ENCODE data around the gene NUDT14. TPM values are rescaled to one million over a fixed set of nuclear protein-coding genes. Genes with fewer than 3 reads are reported as not detected.
A peak's percentile ranks its signal among the peaks of the same experiment; 100 is the strongest.

The NUDT14 gene
- total RNA-seq, 4 donors from 2014 or later = 6.6 to 47.7 (median 25.7) TPM

- Histone ChIP-seq H3K27ac (no peak overlapping the region), H3K27me3 (no peaks in the 10 kb centered on the region), H3K9me3 (no peaks in the 10 kb centered on the region), H3K4me1 (peaks cover 0 to 36% (median 20%) of the 10 kb centered on the region in 4 donors), H3K4me3 (no peak overlapping the region), H3K36me3 (no peaks in the 10 kb centered on the region)
- no peak for DNase-seq
- TF ChIP-seq, protein P1, sequence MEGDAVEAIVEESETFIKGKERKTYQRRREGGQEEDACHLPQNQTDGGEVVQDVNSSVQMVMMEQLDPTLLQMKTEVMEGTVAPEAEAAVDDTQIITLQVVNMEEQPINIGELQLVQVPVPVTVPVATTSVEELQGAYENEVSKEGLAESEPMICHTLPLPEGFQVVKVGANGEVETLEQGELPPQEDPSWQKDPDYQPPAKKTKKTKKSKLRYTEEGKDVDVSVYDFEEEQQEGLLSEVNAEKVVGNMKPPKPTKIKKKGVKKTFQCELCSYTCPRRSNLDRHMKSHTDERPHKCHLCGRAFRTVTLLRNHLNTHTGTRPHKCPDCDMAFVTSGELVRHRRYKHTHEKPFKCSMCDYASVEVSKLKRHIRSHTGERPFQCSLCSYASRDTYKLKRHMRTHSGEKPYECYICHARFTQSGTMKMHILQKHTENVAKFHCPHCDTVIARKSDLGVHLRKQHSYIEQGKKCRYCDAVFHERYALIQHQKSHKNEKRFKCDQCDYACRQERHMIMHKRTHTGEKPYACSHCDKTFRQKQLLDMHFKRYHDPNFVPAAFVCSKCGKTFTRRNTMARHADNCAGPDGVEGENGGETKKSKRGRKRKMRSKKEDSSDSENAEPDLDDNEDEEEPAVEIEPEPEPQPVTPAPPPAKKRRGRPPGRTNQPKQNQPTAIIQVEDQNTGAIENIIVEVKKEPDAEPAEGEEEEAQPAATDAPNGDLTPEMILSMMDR (IDR thresholded peaks at IDR 0.05) = no peak
- no peak for TF ChIP-seq POLR2A (IDR thresholded peaks at IDR 0.05)
Measured at GRCh38 chr14:105172476-105172875, 8.6 kb downstream of the NUDT14 start.

GRCh38 chr14:105171004-105171673, 10.0 kb downstream of the NUDT14 start:
- Histone ChIP-seq H3K4me1 (peaks cover 0 to 40% (median 21%) of the 10 kb centered on the region in 4 donors), H3K36me3 (no peaks in the 10 kb centered on the region), H3K27ac (no peak overlapping the region)

GRCh38 chr14:105169776-105170655, 11.1 kb downstream of the NUDT14 start:
- H3K4me1 ChIP-seq = peaks cover 0 to 45% (median 22%) of the 10 kb centered on the region in 4 donors
- H3K9me3 ChIP-seq = no peaks in the 10 kb centered on the region
- no peak for DNase-seq
- H3K27ac ChIP-seq = no peak overlapping the region
- TF ChIP-seq, protein P1 (IDR thresholded peaks at IDR 0.05) = no peak
- no peak for TF ChIP-seq POLR2A (IDR thresholded peaks at IDR 0.05)
- H3K36me3 ChIP-seq = no peaks in the 10 kb centered on the region
- no peak overlapping the region for H3K4me3 ChIP-seq
- no peaks in the 10 kb centered on the region for H3K27me3 ChIP-seq

More at GRCh38 chr14:105171004-105171673, 10.0 kb downstream of the NUDT14 start:
- H3K4me3 ChIP-seq = no peak overlapping the region
- DNase-seq = no peak
- H3K27me3 ChIP-seq = no peaks in the 10 kb centered on the region
- TF ChIP-seq POLR2A (IDR thresholded peaks at IDR 0.05) = no peak
- TF ChIP-seq, protein P1 (IDR thresholded peaks at IDR 0.05) = no peak
- no peaks in the 10 kb centered on the region for H3K9me3 ChIP-seq

GRCh38 chr14:105168979-105169507, 12.1 kb downstream of the NUDT14 start:
- Histone ChIP-seq H3K4me1 (peaks cover 0 to 44% (median 15%) of the 10 kb centered on the region in 4 donors), H3K27ac (peak overlapping the region in 1 of 4 donors; percentile 17), H3K36me3 (no peaks in the 10 kb centered on the region), H3K9me3 (no peaks in the 10 kb centered on the region), H3K27me3 (no peaks in the 10 kb centered on the region), H3K4me3 (peak overlapping the region in 3 of 4 donors; percentile 37 to 57 (median 47))
- DNase-seq = peak in 1 of 3 donors; percentile 63
- TF ChIP-seq, protein P1 (IDR thresholded peaks at IDR 0.05) = peak in 4 of 6 experiments; percentile 27 to 36 (median 32)
- TF ChIP-seq POLR2A (IDR thresholded peaks at IDR 0.05) = no peak

DNA sequence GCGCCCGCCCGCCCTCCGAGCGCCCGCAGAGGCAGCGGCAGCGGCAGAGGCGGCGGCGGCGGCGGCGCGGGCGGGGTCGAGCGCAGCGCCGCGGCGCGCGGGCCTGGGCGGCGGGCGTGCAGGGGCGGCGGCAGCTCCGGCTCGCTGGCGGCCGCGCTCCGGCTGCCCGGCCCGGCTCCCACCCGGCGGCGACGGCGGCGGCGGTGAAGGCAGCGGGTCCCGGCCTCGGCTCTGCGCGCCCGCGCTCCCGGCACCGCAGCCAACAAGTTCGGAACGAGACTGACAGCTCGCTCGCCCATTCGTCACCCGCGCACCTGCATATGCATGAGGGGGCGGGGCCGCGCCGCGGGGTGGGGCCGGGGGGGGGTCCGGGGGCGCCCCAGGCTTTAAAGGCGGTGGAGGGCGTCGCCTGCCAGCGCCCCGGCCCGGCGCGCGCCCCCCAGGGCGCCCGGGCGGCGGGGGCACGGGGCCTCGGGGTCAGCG, 12.6 kb downstream of the NUDT14 start, which contains the start of gene JAG2:
Gene JAG2, minus strand, starts transcription at position 281 of the 483 bp plus-strand sequence. CDS start 356 bp downstream, outside the sequence.
- no peak for TF ChIP-seq POLR2A (IDR thresholded peaks at IDR 0.05)
- TF ChIP-seq, protein P1 (IDR thresholded peaks at IDR 0.05) = no peak
- H3K9me3 ChIP-seq = no peaks in the 10 kb centered on the region
- H3K4me1 ChIP-seq = peaks cover 0 to 41% (median 15%) of the 10 kb centered on the region in 4 donors
- DNase-seq = peak; percentile 34 to 75 (median 75)
- no peaks in the 10 kb centered on the region for H3K36me3 ChIP-seq
- H3K4me3 ChIP-seq = peak within 1 kb of the TSS; percentile 25 to 63 (median 55)
- H3K27me3 ChIP-seq = no peaks in the 10 kb centered on the region
- H3K27ac ChIP-seq = peak within 1 kb of the TSS in 1 of 4 donors; percentile 17

All from Peyer's patch (tissue), 4 donors.